Measurements from ENCODE around the gene ITFG1.

DNA sequence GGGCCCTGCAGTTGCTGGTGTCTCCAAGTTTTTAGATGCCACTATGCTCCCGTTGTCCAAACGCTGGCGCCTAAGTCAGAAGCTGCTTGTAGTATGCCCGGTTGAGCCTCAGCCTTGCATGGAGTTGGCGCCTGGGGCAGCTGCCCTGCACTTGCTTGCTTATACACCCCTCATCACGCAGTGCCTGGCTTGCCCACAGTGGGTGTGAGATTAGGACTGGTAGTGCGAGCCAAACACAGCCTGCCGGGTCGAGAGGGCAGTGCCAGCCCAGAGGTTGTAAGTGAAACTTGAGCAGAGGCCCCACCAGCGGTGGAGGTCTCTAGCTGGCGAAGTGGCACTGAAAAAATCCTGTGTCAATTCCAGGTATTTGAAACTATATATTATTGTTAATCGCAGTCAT, 90.3 kb downstream of the ITFG1 start:
- no peak for TF ChIP-seq CTCF (IDR thresholded peaks at IDR 0.05)
- TF ChIP-seq POLR2AphosphoS5 (IDR thresholded peaks at IDR 0.05) = no peak
- TF ChIP-seq POLR2A (IDR thresholded peaks at IDR 0.05) = no peak
- no peak for TF ChIP-seq EP300 (IDR thresholded peaks at IDR 0.05; ENCODE audit: low read depth)

All from transverse colon (tissue), 4 donors.